B cell (primary cell): Measurements from ENCODE around the gene ARV1. TPM values are rescaled to one million over a fixed set of nuclear protein-coding genes. Genes with fewer than 3 reads are reported as not detected.
A peak's percentile ranks its signal among the peaks of the same experiment; 100 is the strongest.

Source experiments
- ATAC-seq: fragments of 200-7000 bp; cut with Tn5 transposase; one replicate; pipeline ENCODE4 v1.10.0; 2021; ENCODE audit warnings: low read depth, mild to moderate bottlenecking, moderate number of reproducible peaks, moderate library complexity
- CTCF ChIA-PET: fragments of 350-600 bp; sonication (Branson Sonifier 250); formaldehyde crosslinking; loops from one replicate; lab custom pipeline; 2021; ENCODE audit warnings: antibody characterized with exemption, inconsistent platforms; lab: Charles Lee
- POLR2A ChIA-PET: fragments of 350-600 bp; sonication (Branson Sonifier 250); formaldehyde crosslinking; loops from one replicate; lab custom pipeline; 2021; ENCODE audit warnings: antibody characterized with exemption; lab: Charles Lee
- DNase-seq: peaks from one replicate; pipeline ENCODE4 v3.0.0; 2013
- H2AFZ ChIP-seq: 2 replicates; pipeline ENCODE4 v1.6.1; 2012; ENCODE audit warnings: mild to moderate bottlenecking, low read depth, low read length; ENCODE audit not compliant: insufficient read depth, poor library complexity, severe bottlenecking
- H3K27ac ChIP-seq, 2 donors: 1 replicate in 1 of 2; 2 replicates in 1 of 2; pipeline ENCODE4 v1.5.1; 2012 to 2013; ENCODE audit warnings: low read length in 2 of 2, mild to moderate bottlenecking in 2 of 2, moderate library complexity in 1 of 2
- H3K27me3 ChIP-seq, 4 experiments: fragments of 200-600 bp in 1 of 4; sonication (generic) in 1 of 4; replicated peaks in 1 of 4; 1 replicate in 2 of 4; 2 replicates in 2 of 4; pipeline versions ENCODE4 v1.6.1 to v1.7.0; 2013 to 2016; ENCODE audit warnings: low read length in 3 of 4, mild to moderate bottlenecking in 2 of 4, mixed read lengths in 1 of 4, moderate library complexity in 1 of 4; ENCODE audit not compliant: insufficient read depth in 4 of 4, control insufficient read depth in 3 of 4; ENCODE audit errors: control extremely low read depth in 1 of 4
- H3K36me3 ChIP-seq, 2 experiments: replicated peaks in 1 of 2; 1 replicate in 1 of 2; 2 replicates in 1 of 2; pipeline versions ENCODE4 v1.6.1 to v1.7.1; 2013; ENCODE audit warnings: low read length in 1 of 2; ENCODE audit not compliant: insufficient read depth in 2 of 2, control insufficient read depth in 1 of 2; ENCODE audit errors: control extremely low read depth in 1 of 2, extremely low read depth in 1 of 2
- H3K4me1 ChIP-seq, 2 donors: fragments of 200-600 bp in 1 of 2; sonication (generic) in 1 of 2; 1 replicate in 1 of 2; 2 replicates in 1 of 2; pipeline versions ENCODE4 v1.5.1 to v1.6.1; 2013 to 2017; ENCODE audit warnings: low read length in 2 of 2; ENCODE audit not compliant: control insufficient read depth in 2 of 2, insufficient read depth in 2 of 2
- H3K4me2 ChIP-seq: replicated peaks from 2 replicates; pipeline ENCODE3; 2012; ENCODE audit warnings: mild to moderate bottlenecking, low read depth, low read length; ENCODE audit not compliant: poor library complexity, severe bottlenecking
- H3K4me3 ChIP-seq, 5 experiments: fragments of 200-600 bp in 1 of 5; sonication (generic) in 1 of 5; 1 replicate in 3 of 5; 2 replicates in 2 of 5; pipeline versions ENCODE4 v1.5.1 to v1.7.0; 2011 to 2016; ENCODE audit warnings: low read length in 4 of 5, mild to moderate bottlenecking in 4 of 5, low read depth in 2 of 5, control low read depth in 1 of 5, moderate library complexity in 1 of 5; ENCODE audit not compliant: insufficient read depth in 1 of 5; ENCODE audit errors: control extremely low read depth in 1 of 5, extremely low read depth in 1 of 5
- H3K79me2 ChIP-seq: fragments of 200-600 bp; sonication (generic); one replicate; pipeline ENCODE4 v1.6.0; 2016; ENCODE audit warnings: low read length; ENCODE audit not compliant: control insufficient read depth, insufficient read depth
- H3K9ac ChIP-seq: fragments of 200-600 bp; sonication (generic); 2 replicates; pipeline ENCODE4 v1.6.1; 2017; ENCODE audit warnings: mild to moderate bottlenecking, low read length, moderate library complexity
- H3K9me3 ChIP-seq, 3 donors: one replicate each; pipeline versions ENCODE4 v1.6.1 to v1.7.1; 2013; ENCODE audit warnings: low read length in 2 of 3; ENCODE audit not compliant: control insufficient read depth in 2 of 3, insufficient read depth in 1 of 3; ENCODE audit errors: control extremely low read depth in 1 of 3
- H4K20me1 ChIP-seq: 2 replicates; pipeline ENCODE4 v1.6.0; 2012; ENCODE audit warnings: mild to moderate bottlenecking, low read length; ENCODE audit not compliant: insufficient read depth, control insufficient read depth, poor library complexity, severe bottlenecking
- H3K27ac Mint-ChIP-seq: one replicate; pipeline ENCODE4 v1.8.0; 2021; ENCODE audit warnings: mixed read lengths
- H3K27me3 Mint-ChIP-seq: one replicate; pipeline ENCODE4 v1.8.0; 2021; ENCODE audit warnings: mixed read lengths
- H3K4me1 Mint-ChIP-seq: one replicate; pipeline ENCODE4 v1.8.0; 2021; ENCODE audit warnings: mixed read lengths
- H3K4me3 Mint-ChIP-seq: one replicate; pipeline ENCODE4 v1.8.0; 2021; ENCODE audit warnings: mixed read lengths
- H3K9me3 Mint-ChIP-seq: one replicate; pipeline ENCODE4 v1.8.0; 2022; ENCODE audit warnings: mixed read lengths; ENCODE audit not compliant: insufficient read depth
- CTCF ChIP-seq: fragments of 200-600 bp; IDR thresholded peaks from one replicate; pipeline ENCODE4 v1.8.0; 2022; ENCODE audit warnings: antibody characterized with exemption, mild to moderate bottlenecking
- EZH2 ChIP-seq: IDR thresholded peaks from 2 replicates; pipeline ENCODE4 v1.6.1; 2012; ENCODE audit warnings: borderline replicate concordance, low read depth, mild to moderate bottlenecking, moderate library complexity, low read length; ENCODE audit not compliant: insufficient read depth, poor library complexity, severe bottlenecking
- WGBS: methylation state at CpG from one replicate; pipeline ENCODE4 v1.1.5; 2013; ENCODE audit warnings: missing lambda C conversion rate; ENCODE audit not compliant: insufficient coverage; 5-methylcytosine and 5-hydroxymethylcytosine counted together
- intact Hi-C: fragments of 100-400 bp; cut with micrococcal nuclease; formaldehyde crosslinking; loops from one replicate; pipeline ENCODE4 v1.10.0; 2022
- polyA plus RNA-seq: library from polyadenylated mRNA; depleted of rRNA; stranded (reverse); fragments of >200 nt; gene quantifications from 2 replicates; pipeline ENCODE4 v1.2.3, GENCODE V29; 2012
- total RNA-seq, 2 donors: library from RNA; stranded (reverse); fragments of 120-200 nt in 1 of 2; gene quantifications; 1 replicate in 1 of 2; 2 replicates in 1 of 2; pipeline versions ENCODE4 v1.2.3 to v1.2.4, GENCODE V29; 2013 to 2022

Gene ARV1
- total and polyA plus RNA-seq, 2 donors (not counting 1 experiment from before 2014, with no cell fraction given) = 10.7 to 11.6 TPM

- intact Hi-C loops = no loop called here
- Mint-ChIP-seq H3K4me1 (peaks cover 2% of the 10 kb centered on the region), H3K27ac (no peak overlapping the region), H3K27me3 (no peaks in the 10 kb centered on the region), H3K4me3 (no peak overlapping the region), H3K9me3 (no peaks in the 10 kb centered on the region)
- ATAC-seq (no peak), DNase-seq (no peak)
- POLR2A ChIA-PET = no interaction called here
- H3K9me3 ChIP-seq = no peaks in the 10 kb centered on the region
- no peaks in the 10 kb centered on the region for H3K79me2 ChIP-seq
- no peak overlapping the region for H2AFZ ChIP-seq
- H4K20me1 ChIP-seq = no peaks in the 10 kb centered on the region
- H3K36me3 ChIP-seq = no peaks in the 10 kb centered on the region
- TF ChIP-seq EZH2 = no peak
- no peak for TF ChIP-seq CTCF
- no peaks in the 10 kb centered on the region for H3K27me3 ChIP-seq
- no peak overlapping the region for H3K4me3 ChIP-seq
- 100% methylated on average over 1 of the region's 5 CpGs for WGBS
- CTCF ChIA-PET = no interaction called here
- H3K9ac ChIP-seq = no peak overlapping the region
- no peak overlapping the region for H3K4me2 ChIP-seq
- no peak overlapping the region for H3K27ac ChIP-seq
- H3K4me1 ChIP-seq = no peaks in the 10 kb centered on the region
These were observed 38.1 kb downstream of the ARV1 start for GRCh38 chr1:231016966-231017365.

- Histone ChIP-seq H3K36me3 (no peaks in the 10 kb centered on the region), H3K4me3 (no peak overlapping the region), H3K27ac (no peak overlapping the region), H3K9ac (no peak overlapping the region), H3K9me3 (no peaks in the 10 kb centered on the region), H3K79me2 (no peaks in the 10 kb centered on the region), H4K20me1 (no peaks in the 10 kb centered on the region), H2AFZ (no peak overlapping the region), H3K27me3 (no peaks in the 10 kb centered on the region), H3K4me1 (no peaks in the 10 kb centered on the region), H3K4me2 (no peak overlapping the region)
- TF ChIP-seq EZH2 (no peak), CTCF (no peak)
- DNase-seq (no peak), ATAC-seq (no peak)
- intact Hi-C loops = no loop called here
- Mint-ChIP-seq H3K9me3 (no peaks in the 10 kb centered on the region), H3K27me3 (no peaks in the 10 kb centered on the region), H3K27ac (no peak overlapping the region), H3K4me3 (peak overlapping the region; percentile 49), H3K4me1 (peaks cover 2% of the 10 kb centered on the region)
- WGBS = 96% methylated on average over 12 of the region's 14 CpGs
- CTCF ChIA-PET = no interaction called here
- POLR2A ChIA-PET = no interaction called here
These were observed 40.8 kb downstream of the ARV1 start for GRCh38 chr1:231019711-231020110.
